Breast epithelium (tissue), 4 donors: ENCODE measurements around the gene ABCA13. TPM values are rescaled to one million over a fixed set of nuclear protein-coding genes. Genes with fewer than 3 reads are reported as not detected.

Experiments used
- DNase-seq, 2 donors: peaks; one replicate each; pipeline ENCODE4 v3.0.0-alpha.2; 2019; ENCODE audit warnings: low spot score in 2 of 2
- H3K27ac ChIP-seq, 2 donors: fragments of 200-600 bp; sonication (generic) in 1 of 2; one replicate each; pipeline ENCODE4 v1.5.1; 2016 to 2019; ENCODE audit warnings: mild to moderate bottlenecking in 1 of 2
- H3K27me3 ChIP-seq, 2 donors: fragments of 200-600 bp; sonication (generic) in 1 of 2; one replicate each; pipeline versions ENCODE4 v1.5.1 to v1.6.0; 2017 to 2019; ENCODE audit warnings: control low read depth in 1 of 2, mild to moderate bottlenecking in 1 of 2
- H3K36me3 ChIP-seq: fragments of 200-600 bp; one replicate; pipeline ENCODE4 v1.5.1; 2019
- H3K4me1 ChIP-seq, 2 donors: fragments of 200-600 bp; sonication (generic); one replicate each; pipeline ENCODE4 v1.5.1; 2016 to 2019; ENCODE audit warnings: control low read depth in 1 of 2
- H3K4me3 ChIP-seq, 3 donors: fragments of 200-600 bp; sonication (generic); 1 replicate in 2 of 3; 2 replicates in 1 of 3; pipeline ENCODE4 v1.5.1; 2016 to 2019; ENCODE audit warnings: mild to moderate bottlenecking in 3 of 3, moderate library complexity in 2 of 3
- H3K9me3 ChIP-seq, 2 donors: fragments of 200-600 bp; sonication (generic) in 1 of 2; one replicate each; pipeline ENCODE4 v1.5.1; 2016 to 2019; ENCODE audit warnings: control low read depth in 1 of 2
- POLR2A ChIP-seq: fragments of 450-650 bp; IDR thresholded peaks from one replicate; pipeline ENCODE4 v1.6.1; 2016; ENCODE audit warnings: antibody characterized with exemption, mild to moderate bottlenecking, moderate library complexity
- POLR2AphosphoS5 ChIP-seq, 3 donors: sonication (generic); formaldehyde crosslinking; IDR thresholded peaks; one replicate each; pipeline ENCODE4 v1.6.1; 2017; ENCODE audit warnings: antibody characterized with exemption in 3 of 3
- intact Hi-C: fragments of 100-400 bp; cut with DNase I; formaldehyde crosslinking; loops from one replicate; pipeline ENCODE4 v1.15.1; 2023; ENCODE audit warnings: low total_unique reads
- total RNA-seq, 3 donors: library from RNA; depleted of rRNA; stranded (reverse); fragments of >200 nt; gene quantifications; one replicate each; pipeline ENCODE4 v1.1.0, GENCODE V29; 2016
- TF ChIP-seq, protein P1 (sequence below), 3 donors: fragments of 450-650 bp; IDR thresholded peaks; one replicate each; pipeline ENCODE4 v1.5.1; 2016 to 2017; ENCODE audit warnings: antibody characterized with exemption in 3 of 3, mild to moderate bottlenecking in 3 of 3, moderate library complexity in 3 of 3

ABCA13 gene
- total RNA-seq, 3 donors from 2014 or later, result under 0.01 to 0.29 (median under 0.01) TPM

GRCh38 chr7:48441848-48442492 lies 270.7 kb downstream of the ABCA13 start:
- H3K4me1 ChIP-seq, result no peaks in the 10 kb centered on the region
- H3K27ac ChIP-seq, result no peak overlapping the region
- intact Hi-C loops, result no loop called here
- no peaks in the 10 kb centered on the region for H3K27me3 ChIP-seq
- H3K4me3 ChIP-seq, result no peak overlapping the region
- H3K36me3 ChIP-seq, result no peaks in the 10 kb centered on the region
- H3K9me3 ChIP-seq, result no peaks in the 10 kb centered on the region
- no peak for DNase-seq
- TF ChIP-seq POLR2A (no peak), POLR2AphosphoS5 (IDR thresholded peaks at IDR 0.05) (no peak)
- TF ChIP-seq, protein P1, sequence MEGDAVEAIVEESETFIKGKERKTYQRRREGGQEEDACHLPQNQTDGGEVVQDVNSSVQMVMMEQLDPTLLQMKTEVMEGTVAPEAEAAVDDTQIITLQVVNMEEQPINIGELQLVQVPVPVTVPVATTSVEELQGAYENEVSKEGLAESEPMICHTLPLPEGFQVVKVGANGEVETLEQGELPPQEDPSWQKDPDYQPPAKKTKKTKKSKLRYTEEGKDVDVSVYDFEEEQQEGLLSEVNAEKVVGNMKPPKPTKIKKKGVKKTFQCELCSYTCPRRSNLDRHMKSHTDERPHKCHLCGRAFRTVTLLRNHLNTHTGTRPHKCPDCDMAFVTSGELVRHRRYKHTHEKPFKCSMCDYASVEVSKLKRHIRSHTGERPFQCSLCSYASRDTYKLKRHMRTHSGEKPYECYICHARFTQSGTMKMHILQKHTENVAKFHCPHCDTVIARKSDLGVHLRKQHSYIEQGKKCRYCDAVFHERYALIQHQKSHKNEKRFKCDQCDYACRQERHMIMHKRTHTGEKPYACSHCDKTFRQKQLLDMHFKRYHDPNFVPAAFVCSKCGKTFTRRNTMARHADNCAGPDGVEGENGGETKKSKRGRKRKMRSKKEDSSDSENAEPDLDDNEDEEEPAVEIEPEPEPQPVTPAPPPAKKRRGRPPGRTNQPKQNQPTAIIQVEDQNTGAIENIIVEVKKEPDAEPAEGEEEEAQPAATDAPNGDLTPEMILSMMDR (IDR thresholded peaks at IDR 0.05), result no peak

- TF ChIP-seq POLR2AphosphoS5 (IDR thresholded peaks at IDR 0.05) (no peak), POLR2A (no peak)
- TF ChIP-seq, protein P1 (IDR thresholded peaks at IDR 0.05), result no peak
- no peak for DNase-seq
- intact Hi-C loops, result no loop called here
- Histone ChIP-seq H3K27me3 (no peaks in the 10 kb centered on the region), H3K9me3 (no peaks in the 10 kb centered on the region), H3K4me3 (no peak overlapping the region), H3K27ac (no peak overlapping the region), H3K4me1 (no peaks in the 10 kb centered on the region), H3K36me3 (no peaks in the 10 kb centered on the region)
Observed at GRCh38 chr7:48443051-48443450, 271.8 kb downstream of the ABCA13 start.

GRCh38 chr7:48446721-48447120 lies 275.5 kb downstream of the ABCA13 start:
- intact Hi-C loops, result no loop called here
- no peaks in the 10 kb centered on the region for H3K27me3 ChIP-seq
- no peaks in the 10 kb centered on the region for H3K4me1 ChIP-seq
- TF ChIP-seq, protein P1 (IDR thresholded peaks at IDR 0.05), result no peak
- TF ChIP-seq POLR2AphosphoS5 (IDR thresholded peaks at IDR 0.05), result no peak
- TF ChIP-seq POLR2A, result no peak
- no peaks in the 10 kb centered on the region for H3K9me3 ChIP-seq
- no peak overlapping the region for H3K27ac ChIP-seq
- DNase-seq, result no peak
- no peaks in the 10 kb centered on the region for H3K36me3 ChIP-seq
- no peak overlapping the region for H3K4me3 ChIP-seq

- intact Hi-C loops, result no loop called here
- H3K9me3 ChIP-seq, result no peaks in the 10 kb centered on the region
- H3K27me3 ChIP-seq, result no peaks in the 10 kb centered on the region
- no peaks in the 10 kb centered on the region for H3K36me3 ChIP-seq
- no peak for DNase-seq
- no peak for TF ChIP-seq POLR2A
- TF ChIP-seq, protein P1 (IDR thresholded peaks at IDR 0.05), result no peak
- TF ChIP-seq POLR2AphosphoS5 (IDR thresholded peaks at IDR 0.05), result no peak
- H3K4me3 ChIP-seq, result no peak overlapping the region
- no peaks in the 10 kb centered on the region for H3K4me1 ChIP-seq
- no peak overlapping the region for H3K27ac ChIP-seq
Observed at GRCh38 chr7:48452218-48452617, 281.0 kb downstream of the ABCA13 start.

- Histone ChIP-seq H3K9me3 (no peaks in the 10 kb centered on the region), H3K4me3 (no peak overlapping the region), H3K27ac (no peak overlapping the region), H3K4me1 (no peaks in the 10 kb centered on the region), H3K36me3 (no peaks in the 10 kb centered on the region), H3K27me3 (no peaks in the 10 kb centered on the region)
- intact Hi-C loops, result no loop called here
- no peak for DNase-seq
- TF ChIP-seq POLR2A, result no peak
- TF ChIP-seq, protein P1 (IDR thresholded peaks at IDR 0.05), result no peak
- TF ChIP-seq POLR2AphosphoS5 (IDR thresholded peaks at IDR 0.05), result no peak
Observed at GRCh38 chr7:48454750-48455192, 283.5 kb downstream of the ABCA13 start.
